Measurements from ENCODE around the gene GIGYF1. TPM values are rescaled to one million over a fixed set of nuclear protein-coding genes. Genes with fewer than 3 reads are reported as not detected.
A peak's percentile ranks its signal among the peaks of the same experiment; 100 is the strongest.

Gene GIGYF1
- total and polyA plus RNA-seq, 2 of the 13 experiments (the other 11 are each of a cell fraction or from before 2014, with no cell fraction given) = 7.6 to 16.1 TPM

GRCh38 chr7:100655908-100656674 is 38.0 kb downstream of the GIGYF1 start, which contains the start of gene ACTL6B (continued):
- TF ChIP-seq ZBED4 (CRISPR knock-in tag; IDR thresholded peaks at IDR 0.05; ENCODE audit: borderline replicate concordance) = peak; percentile 59; the same call in 1 of the 2 replicates
- TF ChIP-seq, protein P1, sequence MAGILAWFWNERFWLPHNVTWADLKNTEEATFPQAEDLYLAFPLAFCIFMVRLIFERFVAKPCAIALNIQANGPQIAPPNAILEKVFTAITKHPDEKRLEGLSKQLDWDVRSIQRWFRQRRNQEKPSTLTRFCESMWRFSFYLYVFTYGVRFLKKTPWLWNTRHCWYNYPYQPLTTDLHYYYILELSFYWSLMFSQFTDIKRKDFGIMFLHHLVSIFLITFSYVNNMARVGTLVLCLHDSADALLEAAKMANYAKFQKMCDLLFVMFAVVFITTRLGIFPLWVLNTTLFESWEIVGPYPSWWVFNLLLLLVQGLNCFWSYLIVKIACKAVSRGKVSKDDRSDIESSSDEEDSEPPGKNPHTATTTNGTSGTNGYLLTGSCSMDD (CRISPR knock-in tag; IDR thresholded peaks at IDR 0.05) = no peak
- peak; percentile 33; the same call in 1 of the 2 replicates for TF ChIP-seq MIER3 (CRISPR knock-in tag; IDR thresholded peaks at IDR 0.05; ENCODE audit: borderline replicate concordance)
- TF ChIP-seq ZNF670 (CRISPR knock-in tag; IDR thresholded peaks at IDR 0.05; ENCODE audit: borderline replicate concordance) = 0 out of 2 replicates have a peak, but pooled peaks have one; percentile 60
- TF ChIP-seq ZC3H13 (CRISPR knock-in tag; IDR thresholded peaks at IDR 0.05) = peak; percentile 77; the same call in 1 of the 2 replicates
- TF ChIP-seq, protein P2, sequence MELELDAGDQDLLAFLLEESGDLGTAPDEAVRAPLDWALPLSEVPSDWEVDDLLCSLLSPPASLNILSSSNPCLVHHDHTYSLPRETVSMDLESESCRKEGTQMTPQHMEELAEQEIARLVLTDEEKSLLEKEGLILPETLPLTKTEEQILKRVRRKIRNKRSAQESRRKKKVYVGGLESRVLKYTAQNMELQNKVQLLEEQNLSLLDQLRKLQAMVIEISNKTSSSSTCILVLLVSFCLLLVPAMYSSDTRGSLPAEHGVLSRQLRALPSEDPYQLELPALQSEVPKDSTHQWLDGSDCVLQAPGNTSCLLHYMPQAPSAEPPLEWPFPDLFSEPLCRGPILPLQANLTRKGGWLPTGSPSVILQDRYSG (CRISPR knock-in tag; IDR thresholded peaks at IDR 0.05) = 0 out of 2 replicates have a peak, but pooled peaks have one; percentile 75
- peak; percentile 86; the same call in 1 of the 2 replicates for TF ChIP-seq ZBTB20 (CRISPR knock-in tag; IDR thresholded peaks at IDR 0.05; ENCODE audit: borderline replicate concordance, low read depth)
- TF ChIP-seq CC2D1A (CRISPR knock-in tag; IDR thresholded peaks at IDR 0.05) = no peak
- 0 out of 2 replicates have a peak, but pooled peaks have one; percentile 78 for TF ChIP-seq KDM4B (CRISPR knock-in tag; IDR thresholded peaks at IDR 0.05)
- peak; percentile 60; the same call in 1 of the 2 replicates for TF ChIP-seq EHMT2 (IDR thresholded peaks at IDR 0.05; ENCODE audit: borderline replicate concordance, low read depth, low read length)
- TF ChIP-seq, protein P3, sequence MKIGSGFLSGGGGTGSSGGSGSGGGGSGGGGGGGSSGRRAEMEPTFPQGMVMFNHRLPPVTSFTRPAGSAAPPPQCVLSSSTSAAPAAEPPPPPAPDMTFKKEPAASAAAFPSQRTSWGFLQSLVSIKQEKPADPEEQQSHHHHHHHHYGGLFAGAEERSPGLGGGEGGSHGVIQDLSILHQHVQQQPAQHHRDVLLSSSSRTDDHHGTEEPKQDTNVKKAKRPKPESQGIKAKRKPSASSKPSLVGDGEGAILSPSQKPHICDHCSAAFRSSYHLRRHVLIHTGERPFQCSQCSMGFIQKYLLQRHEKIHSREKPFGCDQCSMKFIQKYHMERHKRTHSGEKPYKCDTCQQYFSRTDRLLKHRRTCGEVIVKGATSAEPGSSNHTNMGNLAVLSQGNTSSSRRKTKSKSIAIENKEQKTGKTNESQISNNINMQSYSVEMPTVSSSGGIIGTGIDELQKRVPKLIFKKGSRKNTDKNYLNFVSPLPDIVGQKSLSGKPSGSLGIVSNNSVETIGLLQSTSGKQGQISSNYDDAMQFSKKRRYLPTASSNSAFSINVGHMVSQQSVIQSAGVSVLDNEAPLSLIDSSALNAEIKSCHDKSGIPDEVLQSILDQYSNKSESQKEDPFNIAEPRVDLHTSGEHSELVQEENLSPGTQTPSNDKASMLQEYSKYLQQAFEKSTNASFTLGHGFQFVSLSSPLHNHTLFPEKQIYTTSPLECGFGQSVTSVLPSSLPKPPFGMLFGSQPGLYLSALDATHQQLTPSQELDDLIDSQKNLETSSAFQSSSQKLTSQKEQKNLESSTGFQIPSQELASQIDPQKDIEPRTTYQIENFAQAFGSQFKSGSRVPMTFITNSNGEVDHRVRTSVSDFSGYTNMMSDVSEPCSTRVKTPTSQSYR (CRISPR knock-in tag; IDR thresholded peaks at IDR 0.05; ENCODE audit: borderline replicate concordance) = peak; percentile 58; the same call in 1 of the 2 replicates
- TF ChIP-seq ZMYM4 (CRISPR knock-in tag; IDR thresholded peaks at IDR 0.05) = peak; percentile 83
- TF ChIP-seq KLF11 (CRISPR knock-in tag; IDR thresholded peaks at IDR 0.05) = peak; percentile 45; the same call in 1 of the 2 replicates
- TF ChIP-seq, protein P4, sequence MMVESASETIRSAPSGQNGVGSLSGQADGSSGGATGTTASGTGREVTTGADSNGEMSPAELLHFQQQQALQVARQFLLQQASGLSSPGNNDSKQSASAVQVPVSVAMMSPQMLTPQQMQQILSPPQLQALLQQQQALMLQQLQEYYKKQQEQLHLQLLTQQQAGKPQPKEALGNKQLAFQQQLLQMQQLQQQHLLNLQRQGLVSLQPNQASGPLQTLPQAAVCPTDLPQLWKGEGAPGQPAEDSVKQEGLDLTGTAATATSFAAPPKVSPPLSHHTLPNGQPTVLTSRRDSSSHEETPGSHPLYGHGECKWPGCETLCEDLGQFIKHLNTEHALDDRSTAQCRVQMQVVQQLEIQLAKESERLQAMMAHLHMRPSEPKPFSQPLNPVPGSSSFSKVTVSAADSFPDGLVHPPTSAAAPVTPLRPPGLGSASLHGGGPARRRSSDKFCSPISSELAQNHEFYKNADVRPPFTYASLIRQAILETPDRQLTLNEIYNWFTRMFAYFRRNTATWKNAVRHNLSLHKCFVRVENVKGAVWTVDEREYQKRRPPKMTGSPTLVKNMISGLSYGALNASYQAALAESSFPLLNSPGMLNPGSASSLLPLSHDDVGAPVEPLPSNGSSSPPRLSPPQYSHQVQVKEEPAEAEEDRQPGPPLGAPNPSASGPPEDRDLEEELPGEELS (CRISPR knock-in tag; IDR thresholded peaks at IDR 0.05) = no peak
- TF ChIP-seq HNRNPLL (IDR thresholded peaks at IDR 0.05; ENCODE audit: low read depth, low read length, poor library complexity, severe bottlenecking) = peak; percentile 99
- 0 out of 2 replicates have a peak, but pooled peaks have one; percentile 26 for TF ChIP-seq HDAC2 (CRISPR knock-in tag; IDR thresholded peaks at IDR 0.05)
- 0 out of 2 replicates have a peak, but pooled peaks have one; percentile 52 for TF ChIP-seq ZNF160 (CRISPR knock-in tag; IDR thresholded peaks at IDR 0.05)

Data from HepG2 (cell line).